MM.1S (cell line): ENCODE results near the gene FOLR3.

ENCODE experiments used
- CTCF ChIP-seq: fragments of 300-600 bp; sonication (generic); IDR thresholded peaks from 2 replicates; pipeline ENCODE4 v1.5.1; 2016; ENCODE audit warnings: antibody characterized with exemption, low read length, mixed read lengths
- EZH2 ChIP-seq: fragments of 300-600 bp; sonication (generic); optimal IDR thresholded peaks from 2 replicates; pipeline ENCODE3; 2017; ENCODE audit warnings: low read depth, mild to moderate bottlenecking, antibody characterized with exemption, low read length, mixed read lengths

GRCh38 chr11:72125956-72126355 lies 9.6 kb upstream of the FOLR3 start:
- TF ChIP-seq CTCF: no peak
- no peak for TF ChIP-seq EZH2
